ENCODE measurements around the gene TBRG4.

Gene TBRG4

DNA sequence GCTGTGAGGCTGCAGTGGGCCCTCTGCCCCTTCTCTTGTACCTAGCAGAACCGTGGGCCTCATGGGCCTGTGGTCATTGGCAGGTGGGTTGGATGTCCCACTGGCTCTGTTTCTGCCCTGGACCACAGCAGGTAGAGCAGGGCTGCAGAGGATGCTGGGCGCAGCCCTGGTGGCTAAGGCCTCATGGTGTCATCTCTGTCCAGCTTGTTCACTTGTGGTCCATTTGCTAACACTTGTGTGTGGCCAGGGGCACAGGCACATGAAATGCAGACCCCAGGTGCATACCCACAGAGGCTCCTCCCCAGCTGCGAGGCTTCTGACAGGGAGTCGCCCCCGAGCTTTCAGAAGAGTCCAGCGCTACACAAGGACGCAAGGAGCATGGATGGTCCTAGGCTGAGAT is 22.4 kb upstream of the TBRG4 start:
- Histone ChIP-seq H3K4me1 (ENCODE audit: control insufficient read depth, insufficient read depth, low read length) (no peaks in the 10 kb centered on the region), H3K4me3 (ENCODE audit: low read depth, low read length) (no peak overlapping the region), H3K9me3 (ENCODE audit: control insufficient read depth, insufficient read depth, low read depth, low read length) (no peaks in the 10 kb centered on the region), H3K36me3 (ENCODE audit: control insufficient read depth in 2 of 2, insufficient read depth in 1 of 2, low read length in 2 of 2) (no peaks in the 10 kb centered on the region), H3K27ac (ENCODE audit: extremely low read depth, low read depth, low read length) (no peak overlapping the region)
- CTCF ChIA-PET = interaction anchor here (0.7 to 6.1 kb wide), 2 partner anchors 160 to 277 kb away, joined by 3 to 159 read pairs; no protein-coding TSS in a partner anchor
- TF ChIP-seq ZEB2 (tag by site-specific recombination; IDR thresholded peaks at IDR 0.05) = no peak
- TF ChIP-seq GLIS2 (tag by site-specific recombination; IDR thresholded peaks at IDR 0.05) = no peak
- TF ChIP-seq, protein P1, sequence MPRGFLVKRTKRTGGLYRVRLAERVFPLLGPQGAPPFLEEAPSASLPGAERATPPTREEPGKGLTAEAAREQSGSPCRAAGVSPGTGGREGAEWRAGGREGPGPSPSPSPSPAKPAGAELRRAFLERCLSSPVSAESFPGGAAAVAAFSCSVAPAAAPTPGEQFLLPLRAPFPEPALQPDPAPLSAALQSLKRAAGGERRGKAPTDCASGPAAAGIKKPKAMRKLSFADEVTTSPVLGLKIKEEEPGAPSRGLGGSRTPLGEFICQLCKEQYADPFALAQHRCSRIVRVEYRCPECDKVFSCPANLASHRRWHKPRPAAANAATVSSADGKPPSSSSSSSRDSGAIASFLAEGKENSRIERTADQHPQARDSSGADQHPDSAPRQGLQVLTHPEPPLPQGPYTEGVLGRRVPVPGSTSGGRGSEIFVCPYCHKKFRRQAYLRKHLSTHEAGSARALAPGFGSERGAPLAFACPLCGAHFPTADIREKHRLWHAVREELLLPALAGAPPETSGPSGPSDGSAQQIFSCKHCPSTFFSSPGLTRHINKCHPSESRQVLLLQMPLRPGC (tag by site-specific recombination; IDR thresholded peaks at IDR 0.05) = no peak
- no peak for TF ChIP-seq ZNF214 (tag by site-specific recombination; IDR thresholded peaks at IDR 0.05; ENCODE audit: borderline replicate concordance)
- TF ChIP-seq GLIS1 (tag by site-specific recombination; IDR thresholded peaks at IDR 0.05) = no peak
- POLR2A ChIA-PET = no interaction called here

DNA sequence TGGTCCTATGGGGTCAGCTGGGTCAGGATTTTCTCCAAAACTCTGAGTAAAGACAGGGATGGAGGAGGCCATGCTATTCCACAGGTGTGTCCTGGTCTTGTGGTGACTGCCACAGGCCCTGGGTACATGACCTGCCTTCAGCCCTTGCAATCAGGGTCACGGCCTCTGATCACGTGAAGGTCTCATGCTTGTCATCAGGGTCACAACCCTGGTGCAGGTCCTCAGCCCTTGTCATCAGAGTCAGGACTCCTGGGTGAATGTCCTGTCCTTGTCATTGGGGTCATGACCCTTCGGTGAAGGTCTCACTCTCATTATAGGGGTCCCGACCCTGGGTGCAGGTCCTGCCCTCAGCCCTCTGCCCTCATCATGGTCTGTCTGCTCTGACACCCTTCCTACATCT is 21.9 kb upstream of the TBRG4 start:
- POLR2A ChIA-PET = no interaction called here

More for the DNA sequence above, 21.9 kb upstream of the TBRG4 start:
- CTCF ChIA-PET = interaction anchor here (0.7 to 6.1 kb wide), 3 partner anchors 63 to 276 kb away, joined by 3 to 159 read pairs (median 3); no protein-coding TSS in a partner anchor
- no peaks in the 10 kb centered on the region for H3K4me1 ChIP-seq (ENCODE audit: control insufficient read depth, insufficient read depth, low read length)
- no peaks in the 10 kb centered on the region for H3K9me3 ChIP-seq (ENCODE audit: control insufficient read depth, insufficient read depth, low read depth, low read length)
- H3K27ac ChIP-seq (ENCODE audit: extremely low read depth, low read depth, low read length) = no peak overlapping the region
- H3K36me3 ChIP-seq (ENCODE audit: control insufficient read depth in 2 of 2, insufficient read depth in 1 of 2, low read length in 2 of 2) = no peaks in the 10 kb centered on the region
- TF ChIP-seq HOXA7 (CRISPR knock-in tag; IDR thresholded peaks at IDR 0.05; ENCODE audit: borderline replicate concordance) (no peak), YY1 (tag by site-specific recombination; IDR thresholded peaks at IDR 0.05) (no peak)
- TF ChIP-seq, protein P2, sequence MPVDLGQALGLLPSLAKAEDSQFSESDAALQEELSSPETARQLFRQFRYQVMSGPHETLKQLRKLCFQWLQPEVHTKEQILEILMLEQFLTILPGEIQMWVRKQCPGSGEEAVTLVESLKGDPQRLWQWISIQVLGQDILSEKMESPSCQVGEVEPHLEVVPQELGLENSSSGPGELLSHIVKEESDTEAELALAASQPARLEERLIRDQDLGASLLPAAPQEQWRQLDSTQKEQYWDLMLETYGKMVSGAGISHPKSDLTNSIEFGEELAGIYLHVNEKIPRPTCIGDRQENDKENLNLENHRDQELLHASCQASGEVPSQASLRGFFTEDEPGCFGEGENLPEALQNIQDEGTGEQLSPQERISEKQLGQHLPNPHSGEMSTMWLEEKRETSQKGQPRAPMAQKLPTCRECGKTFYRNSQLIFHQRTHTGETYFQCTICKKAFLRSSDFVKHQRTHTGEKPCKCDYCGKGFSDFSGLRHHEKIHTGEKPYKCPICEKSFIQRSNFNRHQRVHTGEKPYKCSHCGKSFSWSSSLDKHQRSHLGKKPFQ (tag by site-specific recombination; IDR thresholded peaks at IDR 0.05) = no peak
- TF ChIP-seq, protein P3, sequence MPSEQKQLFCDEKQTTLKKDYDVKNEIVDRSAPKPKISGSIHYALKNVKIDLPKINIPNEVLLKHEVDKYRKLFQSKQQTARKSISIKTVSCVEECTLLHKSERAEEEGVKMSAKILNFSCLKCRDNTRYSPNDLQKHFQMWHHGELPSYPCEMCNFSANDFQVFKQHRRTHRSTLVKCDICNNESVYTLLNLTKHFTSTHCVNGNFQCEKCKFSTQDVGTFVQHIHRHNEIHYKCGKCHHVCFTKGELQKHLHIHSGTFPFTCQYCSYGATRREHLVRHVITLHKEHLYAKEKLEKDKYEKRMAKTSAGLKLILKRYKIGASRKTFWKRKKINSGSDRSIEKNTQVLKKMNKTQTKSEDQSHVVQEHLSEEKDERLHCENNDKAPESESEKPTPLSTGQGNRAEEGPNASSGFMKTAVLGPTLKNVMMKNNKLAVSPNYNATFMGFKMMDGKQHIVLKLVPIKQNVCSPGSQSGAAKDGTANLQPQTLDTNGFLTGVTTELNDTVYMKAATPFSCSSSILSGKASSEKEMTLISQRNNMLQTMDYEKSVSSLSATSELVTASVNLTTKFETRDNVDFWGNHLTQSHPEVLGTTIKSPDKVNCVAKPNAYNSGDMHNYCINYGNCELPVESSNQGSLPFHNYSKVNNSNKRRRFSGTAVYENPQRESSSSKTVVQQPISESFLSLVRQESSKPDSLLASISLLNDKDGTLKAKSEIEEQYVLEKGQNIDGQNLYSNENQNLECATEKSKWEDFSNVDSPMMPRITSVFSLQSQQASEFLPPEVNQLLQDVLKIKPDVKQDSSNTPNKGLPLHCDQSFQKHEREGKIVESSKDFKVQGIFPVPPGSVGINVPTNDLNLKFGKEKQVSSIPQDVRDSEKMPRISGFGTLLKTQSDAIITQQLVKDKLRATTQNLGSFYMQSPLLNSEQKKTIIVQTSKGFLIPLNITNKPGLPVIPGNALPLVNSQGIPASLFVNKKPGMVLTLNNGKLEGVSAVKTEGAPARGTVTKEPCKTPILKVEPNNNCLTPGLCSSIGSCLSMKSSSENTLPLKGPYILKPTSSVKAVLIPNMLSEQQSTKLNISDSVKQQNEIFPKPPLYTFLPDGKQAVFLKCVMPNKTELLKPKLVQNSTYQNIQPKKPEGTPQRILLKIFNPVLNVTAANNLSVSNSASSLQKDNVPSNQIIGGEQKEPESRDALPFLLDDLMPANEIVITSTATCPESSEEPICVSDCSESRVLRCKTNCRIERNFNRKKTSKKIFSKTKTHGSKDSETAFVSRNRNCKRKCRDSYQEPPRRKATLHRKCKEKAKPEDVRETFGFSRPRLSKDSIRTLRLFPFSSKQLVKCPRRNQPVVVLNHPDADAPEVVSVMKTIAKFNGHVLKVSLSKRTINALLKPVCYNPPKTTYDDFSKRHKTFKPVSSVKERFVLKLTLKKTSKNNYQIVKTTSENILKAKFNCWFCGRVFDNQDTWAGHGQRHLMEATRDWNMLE (tag by site-specific recombination; conservative IDR thresholded peaks at IDR 0.05; ENCODE audit: low read depth) = no peak
- TF ChIP-seq, protein P4, sequence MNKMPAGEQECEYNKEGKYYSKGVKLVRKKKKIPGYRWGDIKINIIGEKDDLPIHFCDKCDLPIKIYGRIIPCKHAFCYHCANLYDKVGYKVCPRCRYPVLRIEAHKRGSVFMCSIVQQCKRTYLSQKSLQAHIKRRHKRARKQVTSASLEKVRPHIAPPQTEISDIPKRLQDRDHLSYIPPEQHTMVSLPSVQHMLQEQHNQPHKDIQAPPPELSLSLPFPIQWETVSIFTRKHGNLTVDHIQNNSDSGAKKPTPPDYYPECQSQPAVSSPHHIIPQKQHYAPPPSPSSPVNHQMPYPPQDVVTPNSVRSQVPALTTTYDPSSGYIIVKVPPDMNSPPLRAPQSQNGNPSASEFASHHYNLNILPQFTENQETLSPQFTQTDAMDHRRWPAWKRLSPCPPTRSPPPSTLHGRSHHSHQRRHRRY (tag by site-specific recombination; IDR thresholded peaks at IDR 0.05) = no peak
- TF ChIP-seq, protein P5, sequence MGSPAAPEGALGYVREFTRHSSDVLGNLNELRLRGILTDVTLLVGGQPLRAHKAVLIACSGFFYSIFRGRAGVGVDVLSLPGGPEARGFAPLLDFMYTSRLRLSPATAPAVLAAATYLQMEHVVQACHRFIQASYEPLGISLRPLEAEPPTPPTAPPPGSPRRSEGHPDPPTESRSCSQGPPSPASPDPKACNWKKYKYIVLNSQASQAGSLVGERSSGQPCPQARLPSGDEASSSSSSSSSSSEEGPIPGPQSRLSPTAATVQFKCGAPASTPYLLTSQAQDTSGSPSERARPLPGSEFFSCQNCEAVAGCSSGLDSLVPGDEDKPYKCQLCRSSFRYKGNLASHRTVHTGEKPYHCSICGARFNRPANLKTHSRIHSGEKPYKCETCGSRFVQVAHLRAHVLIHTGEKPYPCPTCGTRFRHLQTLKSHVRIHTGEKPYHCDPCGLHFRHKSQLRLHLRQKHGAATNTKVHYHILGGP (tag by site-specific recombination; IDR thresholded peaks at IDR 0.05) = no peak
- H3K4me3 ChIP-seq (ENCODE audit: low read depth, low read length) = no peak overlapping the region

All from HEK293 (cell line).